GM10266 (cell line): ENCODE results near the gene VPS18.

Experiments used
- DNase-seq: peaks from one replicate; pipeline ENCODE4 v3.0.0; 2012; ENCODE audit errors: extremely low spot score
- CTCF ChIP-seq: IDR thresholded peaks from 2 replicates; pipeline ENCODE4 v1.5.1; 2012; ENCODE audit warnings: mild to moderate bottlenecking, low read depth; ENCODE audit not compliant: control insufficient read depth, insufficient read depth; ENCODE audit errors: missing control alignments

Gene VPS18

DNA sequence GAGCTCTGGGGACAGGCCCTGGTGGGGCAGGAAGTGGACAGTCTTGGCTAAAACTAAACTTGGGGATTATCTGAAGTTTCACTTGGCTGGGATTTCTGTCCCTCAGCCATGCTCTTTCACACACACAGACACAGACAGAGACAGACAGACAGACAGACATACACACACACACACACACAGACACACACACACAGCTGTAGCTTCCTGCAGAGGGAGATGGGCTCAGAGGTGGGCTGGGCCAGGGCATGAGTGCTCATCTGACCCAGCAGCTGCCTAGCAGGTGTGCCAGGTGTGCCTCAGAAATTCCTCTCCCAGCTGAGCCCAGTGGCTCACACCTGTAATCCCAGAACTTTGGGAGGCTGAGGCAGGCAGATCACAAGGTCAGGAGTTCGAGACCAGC lies 23.5 kb upstream of the VPS18 start:
- no peak for TF ChIP-seq CTCF
- no peak for DNase-seq

- DNase-seq, result peak; percentile 84
- TF ChIP-seq CTCF, result no peak
These were observed 22.3 kb upstream of the VPS18 start for GRCh38 chr15:40871749-40872617.

DNA sequence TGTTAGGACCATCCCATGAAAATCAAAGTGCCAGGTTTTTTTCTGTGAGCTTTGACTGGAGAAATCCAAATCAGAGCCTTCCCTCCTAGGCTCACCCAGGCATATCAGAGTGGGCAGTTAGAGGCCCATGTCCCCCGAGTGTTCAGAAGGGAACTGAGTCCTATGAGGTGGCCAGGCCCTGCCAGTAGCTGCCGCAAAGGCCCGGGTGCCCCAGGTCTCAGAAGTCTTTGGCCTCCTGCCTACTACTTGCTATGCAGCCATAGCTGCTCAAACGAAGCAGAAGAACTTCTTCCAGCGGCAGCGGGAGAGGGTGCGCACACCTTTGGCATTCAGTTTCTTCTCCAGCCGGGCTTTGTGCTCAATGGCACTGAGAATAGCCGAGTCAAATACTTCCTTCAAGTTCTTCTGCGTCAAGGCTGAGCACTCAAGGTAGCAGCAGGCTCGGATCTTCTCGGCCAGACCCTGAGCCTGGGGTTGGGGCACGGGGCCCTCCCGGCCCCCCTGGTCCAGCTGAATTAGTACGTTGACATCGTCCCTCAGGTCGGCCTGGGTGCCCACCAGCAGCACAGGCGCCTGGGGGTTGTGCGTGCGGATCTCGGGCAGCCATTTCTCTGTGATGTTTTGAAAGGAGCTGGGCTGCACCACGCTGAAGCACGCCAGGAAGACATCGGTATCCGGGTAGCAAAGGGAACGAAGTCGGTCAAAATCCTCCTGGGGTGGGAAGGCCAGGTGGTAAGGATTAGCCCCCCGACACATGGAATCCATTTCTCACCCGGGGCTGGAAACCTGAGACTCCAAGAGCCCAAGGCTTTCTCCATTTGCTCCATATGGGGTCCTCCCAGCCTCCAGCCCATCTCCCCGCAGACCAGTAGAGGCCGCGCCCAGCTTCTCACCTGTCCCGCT lies 21.2 kb upstream of the VPS18 start:
- TF ChIP-seq CTCF, result no peak
- no peak for DNase-seq

GRCh38 chr15:40873694-40874561 lies 20.3 kb upstream of the VPS18 start, which contains the start of gene RHOV:
TSS of gene RHOV (minus strand) at chr15:40874234. CDS start at chr15:40874139, 95 bp downstream.
- TF ChIP-seq CTCF, result peak; percentile 50
- peak; percentile 81 for DNase-seq

- DNase-seq, result no peak
- TF ChIP-seq CTCF, result no peak
These were observed 18.1 kb upstream of the VPS18 start for GRCh38 chr15:40875991-40876730.

- no peak for TF ChIP-seq CTCF
- DNase-seq, result no peak
These were observed 16.6 kb upstream of the VPS18 start for GRCh38 chr15:40877694-40878093.
